Subcutaneous adipose tissue (tissue), 4 donors: ENCODE results near the gene CFAP97. TPM values are rescaled to one million over a fixed set of nuclear protein-coding genes. Genes with fewer than 3 reads are reported as not detected.

ENCODE experiments used
- total RNA-seq, 4 donors: library from RNA; depleted of rRNA; stranded (reverse); fragments of >200 nt; gene quantifications; one replicate each; pipeline ENCODE4 v1.1.0, GENCODE V29; 2016
- TF ChIP-seq, protein P1 (sequence below): fragments of 450-650 bp; IDR thresholded peaks from one replicate; pipeline ENCODE4 v1.5.1; 2016; ENCODE audit warnings: low read depth, mild to moderate bottlenecking, control low read depth, antibody characterized with exemption, moderate library complexity

Gene CFAP97
- total RNA-seq, 4 donors from 2014 or later: 27.5 to 60.0 (median 34.9) TPM

DNA sequence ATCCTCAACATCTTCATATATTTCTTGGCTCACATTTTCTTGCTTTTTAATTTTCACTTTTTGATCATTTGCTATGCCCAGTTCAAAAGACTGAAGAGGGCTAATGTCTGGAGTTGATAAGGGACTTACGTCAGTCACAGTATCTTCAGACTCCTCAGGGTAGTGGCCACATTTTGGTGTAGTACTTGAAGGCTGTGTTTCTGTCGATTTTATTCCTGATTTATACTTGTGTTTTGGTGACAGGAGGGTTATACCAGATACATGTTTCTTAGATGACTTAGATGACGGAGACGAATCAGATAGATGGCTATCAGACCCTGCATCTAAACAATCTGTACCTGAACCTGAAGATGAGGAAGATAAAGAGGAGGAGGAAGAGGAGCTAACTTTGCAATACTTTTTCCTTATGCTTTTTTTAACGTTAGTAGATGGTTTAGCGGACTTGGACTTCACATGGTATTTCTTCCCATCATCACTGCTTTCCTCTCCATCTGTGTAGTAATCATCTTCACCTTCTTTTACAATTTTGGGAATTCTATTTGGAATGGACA is 13.4 kb downstream of the CFAP97 start:
- TF ChIP-seq, protein P1, sequence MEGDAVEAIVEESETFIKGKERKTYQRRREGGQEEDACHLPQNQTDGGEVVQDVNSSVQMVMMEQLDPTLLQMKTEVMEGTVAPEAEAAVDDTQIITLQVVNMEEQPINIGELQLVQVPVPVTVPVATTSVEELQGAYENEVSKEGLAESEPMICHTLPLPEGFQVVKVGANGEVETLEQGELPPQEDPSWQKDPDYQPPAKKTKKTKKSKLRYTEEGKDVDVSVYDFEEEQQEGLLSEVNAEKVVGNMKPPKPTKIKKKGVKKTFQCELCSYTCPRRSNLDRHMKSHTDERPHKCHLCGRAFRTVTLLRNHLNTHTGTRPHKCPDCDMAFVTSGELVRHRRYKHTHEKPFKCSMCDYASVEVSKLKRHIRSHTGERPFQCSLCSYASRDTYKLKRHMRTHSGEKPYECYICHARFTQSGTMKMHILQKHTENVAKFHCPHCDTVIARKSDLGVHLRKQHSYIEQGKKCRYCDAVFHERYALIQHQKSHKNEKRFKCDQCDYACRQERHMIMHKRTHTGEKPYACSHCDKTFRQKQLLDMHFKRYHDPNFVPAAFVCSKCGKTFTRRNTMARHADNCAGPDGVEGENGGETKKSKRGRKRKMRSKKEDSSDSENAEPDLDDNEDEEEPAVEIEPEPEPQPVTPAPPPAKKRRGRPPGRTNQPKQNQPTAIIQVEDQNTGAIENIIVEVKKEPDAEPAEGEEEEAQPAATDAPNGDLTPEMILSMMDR: no peak

DNA sequence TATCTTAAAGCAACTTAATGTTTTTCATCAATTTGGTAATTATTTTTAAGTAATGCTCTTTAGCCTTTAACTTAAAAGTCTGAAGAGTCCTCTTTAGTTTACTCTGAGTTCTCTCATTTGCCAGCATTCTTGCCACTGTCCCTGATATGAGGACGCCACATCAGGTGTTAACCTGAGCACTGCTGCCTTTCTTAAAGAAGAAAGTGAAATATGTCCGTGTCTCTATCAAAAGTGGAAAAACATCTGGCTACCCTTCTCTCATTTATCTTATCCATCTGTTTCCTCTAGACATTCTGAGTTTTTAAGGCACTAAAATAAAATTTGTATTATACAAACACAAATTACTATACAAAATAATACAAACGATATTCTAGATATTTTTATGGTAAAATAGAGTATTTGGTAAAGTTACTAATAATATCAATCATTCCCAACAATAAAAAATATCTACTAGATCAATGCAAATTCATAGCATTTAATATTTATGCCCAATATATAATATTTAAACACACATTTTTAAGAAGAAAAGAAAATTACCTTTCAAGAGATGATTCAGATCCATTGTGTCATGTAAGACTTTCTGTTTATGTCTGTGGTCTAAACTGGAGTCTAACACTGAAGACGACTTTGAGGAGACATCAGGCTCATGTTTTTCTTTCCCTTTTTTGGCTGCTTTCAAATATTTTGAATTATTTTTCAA is 14.0 kb downstream of the CFAP97 start:
- TF ChIP-seq, protein P1: no peak

DNA sequence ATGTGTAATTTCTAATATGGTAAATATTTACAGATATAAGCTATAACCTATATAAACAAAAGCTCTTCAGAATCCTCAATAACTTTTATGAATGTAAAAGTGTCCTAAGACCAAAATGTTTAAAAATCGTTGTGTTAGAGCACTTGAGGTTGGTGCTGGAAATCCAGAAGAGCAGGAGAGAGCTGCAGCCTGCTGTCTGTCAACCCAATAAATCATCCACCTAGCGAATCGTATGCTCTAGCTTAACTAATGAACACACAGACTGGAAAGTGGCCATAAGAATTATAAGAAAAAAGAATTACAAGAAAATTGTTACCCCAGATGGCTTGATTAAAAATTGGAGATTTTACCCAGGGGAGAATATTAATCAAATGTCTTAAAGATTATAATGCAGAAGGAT is 17.0 kb downstream of the CFAP97 start:
- TF ChIP-seq, protein P1: no peak

DNA sequence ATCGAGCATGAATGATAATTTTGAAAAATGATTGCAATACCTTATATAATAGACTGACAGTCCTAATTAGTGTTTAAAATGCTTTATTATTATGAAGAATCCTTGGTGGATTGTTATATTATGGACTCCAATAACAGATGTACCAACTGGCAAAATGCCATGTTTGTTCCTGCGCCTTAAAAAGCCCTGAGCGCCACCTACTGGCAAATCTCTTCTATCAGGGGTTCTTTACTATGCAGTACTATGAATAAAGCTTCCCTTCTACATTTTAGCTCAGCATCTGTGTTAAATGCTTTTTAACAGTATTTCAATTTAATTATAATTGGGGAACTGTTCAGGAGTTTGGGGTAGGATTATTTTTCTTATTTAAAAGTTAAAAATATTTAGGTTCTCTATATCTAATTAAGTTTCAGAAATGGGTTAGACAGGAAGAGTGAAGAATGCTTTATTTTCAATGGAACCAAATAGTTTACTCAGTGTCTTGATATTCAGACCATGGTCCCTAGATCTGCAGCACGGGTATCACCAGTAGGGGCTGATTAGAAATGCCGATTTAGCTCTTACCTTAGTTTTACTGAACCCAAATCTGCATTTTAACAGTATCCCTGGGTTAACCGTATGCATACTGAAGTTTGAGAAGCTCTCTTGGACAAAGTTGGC is 20.0 kb downstream of the CFAP97 start:
- TF ChIP-seq, protein P1: no peak

DNA sequence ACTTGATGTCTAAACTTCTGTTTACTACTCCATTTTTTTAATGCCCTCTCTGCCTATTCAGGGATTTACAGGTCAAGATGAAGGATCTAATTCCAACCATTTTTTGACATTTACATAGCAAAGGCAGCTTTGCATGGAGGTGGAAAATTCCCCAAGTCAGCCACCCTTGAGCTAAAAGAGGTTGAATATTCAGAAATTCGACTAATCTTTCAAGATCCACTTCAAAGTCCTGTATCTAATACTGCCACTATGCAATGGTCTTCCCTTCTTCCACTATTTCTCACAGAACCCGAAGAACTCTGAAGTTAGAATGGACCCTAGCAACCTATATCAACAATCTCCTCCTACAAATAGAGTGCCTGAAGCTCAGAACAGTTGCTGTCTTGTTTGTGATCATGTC is 21.6 kb downstream of the CFAP97 start:
- TF ChIP-seq, protein P1: no peak

DNA sequence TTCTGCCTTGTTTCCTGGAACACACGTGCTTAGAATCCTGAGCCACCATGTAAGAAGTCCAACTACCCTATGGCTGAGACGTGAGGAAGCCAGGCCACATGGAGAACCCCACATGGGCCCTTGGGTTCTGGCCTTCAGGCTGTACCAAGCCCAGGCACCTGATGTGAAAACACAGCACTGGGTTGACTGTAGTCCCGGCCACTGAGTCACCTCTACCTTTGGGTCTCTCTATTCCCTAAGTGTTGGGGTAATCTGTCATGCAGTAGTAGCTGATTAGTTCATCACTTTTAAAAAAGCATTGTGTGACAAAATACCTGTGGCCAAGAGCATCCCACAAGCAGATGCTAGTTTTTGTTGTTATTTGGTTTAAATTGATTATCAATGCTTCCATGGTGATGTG is 24.3 kb downstream of the CFAP97 start:
- TF ChIP-seq, protein P1: no peak

DNA sequence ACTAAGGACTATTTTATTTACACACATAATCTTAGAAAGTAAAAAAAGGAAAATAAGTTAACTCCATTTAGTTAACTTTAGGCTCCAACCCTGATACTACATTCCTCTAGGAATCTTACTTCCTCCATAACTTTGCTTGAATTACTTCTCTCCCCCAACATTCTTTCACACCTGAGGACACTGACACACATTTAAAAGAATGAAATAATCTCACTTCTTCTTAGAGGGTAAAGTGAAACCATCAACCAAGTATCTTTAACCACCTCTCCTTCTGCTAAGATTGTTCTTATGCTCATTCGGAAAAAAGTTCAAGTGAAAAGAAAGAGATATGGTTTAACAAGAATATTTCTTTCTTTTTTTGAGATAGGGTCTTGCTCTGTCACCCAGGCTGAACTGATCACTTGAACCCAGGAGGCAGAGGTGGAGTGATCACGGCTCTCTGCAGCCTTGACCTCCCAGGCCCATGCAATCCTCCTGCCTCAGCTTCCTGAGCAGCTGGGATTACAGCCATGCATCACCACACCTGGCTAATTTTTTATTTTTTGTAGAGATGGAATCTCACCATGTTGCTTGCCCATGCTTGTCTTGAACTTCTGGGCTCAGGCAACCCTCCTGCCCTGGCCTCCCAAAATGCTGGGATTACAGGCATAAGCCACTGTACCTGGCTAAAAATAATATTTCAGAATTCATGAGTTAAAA is 32.3 kb downstream of the CFAP97 start:
- TF ChIP-seq, protein P1: no peak
